GM10266 (cell line): Measurements from ENCODE around the gene SLC35F3.

Experiments
- DNase-seq: peaks from one replicate; pipeline ENCODE4 v3.0.0; 2012; ENCODE audit errors: extremely low spot score
- CTCF ChIP-seq: IDR thresholded peaks from 2 replicates; pipeline ENCODE4 v1.5.1; 2012; ENCODE audit warnings: mild to moderate bottlenecking, low read depth; ENCODE audit not compliant: control insufficient read depth, insufficient read depth; ENCODE audit errors: missing control alignments

Gene SLC35F3

GRCh38 chr1:234136073-234136472, 231.6 kb downstream of the SLC35F3 start:
- no peak for DNase-seq
- TF ChIP-seq CTCF, result no peak

- no peak for TF ChIP-seq CTCF
- no peak for DNase-seq
Measured at GRCh38 chr1:234139966-234140365, 235.5 kb downstream of the SLC35F3 start.

GRCh38 chr1:234140388-234140787, 235.9 kb downstream of the SLC35F3 start:
- DNase-seq, result no peak
- no peak for TF ChIP-seq CTCF

GRCh38 chr1:234141006-234141405, 236.5 kb downstream of the SLC35F3 start:
- no peak for TF ChIP-seq CTCF

GRCh38 chr1:234143681-234144080, 239.2 kb downstream of the SLC35F3 start:
- TF ChIP-seq CTCF, result no peak

More at GRCh38 chr1:234141006-234141405, 236.5 kb downstream of the SLC35F3 start:
- DNase-seq, result no peak

GRCh38 chr1:234144901-234145300, 240.4 kb downstream of the SLC35F3 start:
- no peak for TF ChIP-seq CTCF
- DNase-seq, result no peak

More at GRCh38 chr1:234143681-234144080, 239.2 kb downstream of the SLC35F3 start:
- DNase-seq, result no peak

- no peak for DNase-seq
Measured at GRCh38 chr1:234148350-234148749, 243.9 kb downstream of the SLC35F3 start.

More at GRCh38 chr1:234148350-234148749, 243.9 kb downstream of the SLC35F3 start:
- no peak for TF ChIP-seq CTCF
